SW 1271 (cell line): ENCODE data around the gene SOBP.
"Not testable (repeated sequence)": the region's sequence is repeated elsewhere in the genome, so short reads cannot be mapped to it uniquely, and the experiment has no call there.

Source experiments
- DNase-seq, 2 experiments: peaks; one replicate each; lab custom pipeline; 2025; lab: John Stamatoyannopoulos, UW

Gene SOBP, protein sequence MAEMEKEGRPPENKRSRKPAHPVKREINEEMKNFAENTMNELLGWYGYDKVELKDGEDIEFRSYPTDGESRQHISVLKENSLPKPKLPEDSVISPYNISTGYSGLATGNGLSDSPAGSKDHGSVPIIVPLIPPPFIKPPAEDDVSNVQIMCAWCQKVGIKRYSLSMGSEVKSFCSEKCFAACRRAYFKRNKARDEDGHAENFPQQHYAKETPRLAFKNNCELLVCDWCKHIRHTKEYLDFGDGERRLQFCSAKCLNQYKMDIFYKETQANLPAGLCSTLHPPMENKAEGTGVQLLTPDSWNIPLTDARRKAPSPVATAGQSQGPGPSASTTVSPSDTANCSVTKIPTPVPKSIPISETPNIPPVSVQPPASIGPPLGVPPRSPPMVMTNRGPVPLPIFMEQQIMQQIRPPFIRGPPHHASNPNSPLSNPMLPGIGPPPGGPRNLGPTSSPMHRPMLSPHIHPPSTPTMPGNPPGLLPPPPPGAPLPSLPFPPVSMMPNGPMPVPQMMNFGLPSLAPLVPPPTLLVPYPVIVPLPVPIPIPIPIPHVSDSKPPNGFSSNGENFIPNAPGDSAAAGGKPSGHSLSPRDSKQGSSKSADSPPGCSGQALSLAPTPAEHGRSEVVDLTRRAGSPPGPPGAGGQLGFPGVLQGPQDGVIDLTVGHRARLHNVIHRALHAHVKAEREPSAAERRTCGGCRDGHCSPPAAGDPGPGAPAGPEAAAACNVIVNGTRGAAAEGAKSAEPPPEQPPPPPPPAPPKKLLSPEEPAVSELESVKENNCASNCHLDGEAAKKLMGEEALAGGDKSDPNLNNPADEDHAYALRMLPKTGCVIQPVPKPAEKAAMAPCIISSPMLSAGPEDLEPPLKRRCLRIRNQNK

GRCh38 chr6:107489636-107490565 is at the start of gene SOBP:
SOBP (plus strand) TSS chr6:107490117; CDS start chr6:107490617, 500 bp downstream.
- DNase-seq: peak; percentile 34 to 58

DNA sequence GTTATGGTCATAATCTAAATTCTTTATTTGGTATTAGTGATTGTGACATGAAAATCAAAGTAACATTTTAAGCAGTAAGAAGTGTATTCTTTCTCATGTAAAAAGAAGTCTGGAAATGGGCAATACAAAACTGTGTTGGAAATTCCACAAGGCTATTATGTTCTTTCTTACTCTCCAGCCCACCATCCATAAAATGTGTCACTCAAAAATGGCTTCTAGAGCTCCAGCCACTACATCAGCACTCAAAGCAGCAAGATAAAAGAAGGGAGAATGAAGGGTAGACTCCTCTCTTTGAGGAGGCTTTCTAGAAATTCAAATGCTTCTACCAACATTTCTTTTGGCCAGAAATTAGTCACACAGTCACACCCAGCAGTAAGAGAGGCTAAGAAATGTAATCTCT is 49.0 kb upstream of the SOBP start:
- DNase-seq: no peak

DNA sequence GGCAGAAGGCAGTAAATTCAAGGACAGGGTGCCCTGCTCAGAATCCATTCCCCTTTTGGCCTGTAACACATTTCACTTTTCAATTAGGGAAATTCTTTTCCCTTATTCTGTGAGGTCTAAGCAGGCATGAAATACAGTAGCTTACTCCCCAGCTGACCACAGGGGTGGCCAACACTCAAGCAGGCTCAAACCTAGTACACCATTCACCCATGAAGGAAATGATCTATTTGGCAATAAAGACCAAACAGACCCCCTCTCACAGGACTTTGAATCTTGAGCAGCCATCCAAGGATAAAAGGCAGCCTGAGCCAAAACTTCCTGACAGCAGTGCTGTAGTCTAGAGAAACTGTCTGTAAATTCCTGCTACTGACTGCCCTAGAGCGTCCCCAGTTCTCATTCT is 48.2 kb upstream of the SOBP start:
- DNase-seq: no peak

GRCh38 chr6:107442938-107443607 is 46.8 kb upstream of the SOBP start:
- no peak for DNase-seq

- DNase-seq: no peak
Measured at GRCh38 chr6:107443608-107444267, 46.2 kb upstream of the SOBP start.

DNA sequence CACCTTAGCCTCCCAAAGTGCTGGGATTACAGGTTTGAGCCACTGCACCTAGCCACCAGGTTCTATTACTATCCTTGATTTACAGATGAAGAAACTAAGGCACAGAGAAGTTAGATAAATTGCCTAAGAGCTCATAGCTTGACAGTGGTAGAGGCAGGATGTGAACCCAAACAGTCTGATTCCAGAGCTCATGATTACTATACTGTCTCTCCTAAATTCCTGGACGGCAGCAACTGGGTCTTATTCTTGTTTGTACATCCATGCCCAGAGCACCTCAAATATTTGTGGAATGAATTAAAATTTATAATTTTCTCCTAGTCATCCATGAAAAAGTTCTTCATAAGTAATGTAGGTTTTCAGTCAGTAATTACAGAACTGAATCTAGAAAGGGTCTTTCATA is 45.6 kb upstream of the SOBP start:
- DNase-seq: no peak

- DNase-seq: no peak
Measured at GRCh38 chr6:107447663-107448216, 42.2 kb upstream of the SOBP start.

GRCh38 chr6:107448776-107449175 is 41.1 kb upstream of the SOBP start:
- DNase-seq: no peak

GRCh38 chr6:107458672-107459282 is 31.1 kb upstream of the SOBP start:
- DNase-seq: peak in 1 of 2 experiments; percentile 33

- peak; percentile 91 to 97 for DNase-seq
Measured at GRCh38 chr6:107459283-107460082, 30.4 kb upstream of the SOBP start, which contains the start of gene PDSS2. PDSS2 (minus strand) TSS chr6:107459564; CDS start chr6:107459285, 279 bp downstream.

- no peak for DNase-seq
Measured at GRCh38 chr6:107460083-107460631, 29.8 kb upstream of the SOBP start.

- no peak for DNase-seq
Measured at GRCh38 chr6:107466062-107466461, 23.9 kb upstream of the SOBP start.

DNA sequence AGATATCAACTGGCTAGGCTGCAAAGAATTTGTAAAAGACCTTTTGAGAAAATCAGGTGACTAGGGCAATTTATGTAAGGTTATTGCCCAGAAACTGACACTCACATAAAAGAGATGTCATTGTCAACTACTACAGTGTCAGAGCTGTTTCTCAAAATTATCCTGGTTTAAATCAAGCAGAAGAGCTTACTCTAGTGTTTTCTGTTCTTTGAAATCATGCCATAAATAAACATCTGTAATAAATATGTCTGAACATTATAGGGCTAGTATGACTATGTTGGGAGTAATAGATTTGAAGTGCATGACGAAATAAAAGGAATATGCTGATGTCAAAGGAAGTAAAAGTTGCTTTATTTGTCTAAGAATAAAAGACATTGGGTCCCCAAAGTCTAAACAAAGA is 19.6 kb upstream of the SOBP start:
- DNase-seq: no peak

- no peak for DNase-seq
Measured at GRCh38 chr6:107473660-107474059, 16.3 kb upstream of the SOBP start.

- DNase-seq: not testable (repeated sequence)
Measured at GRCh38 chr6:107475360-107475759, 14.6 kb upstream of the SOBP start.

DNA sequence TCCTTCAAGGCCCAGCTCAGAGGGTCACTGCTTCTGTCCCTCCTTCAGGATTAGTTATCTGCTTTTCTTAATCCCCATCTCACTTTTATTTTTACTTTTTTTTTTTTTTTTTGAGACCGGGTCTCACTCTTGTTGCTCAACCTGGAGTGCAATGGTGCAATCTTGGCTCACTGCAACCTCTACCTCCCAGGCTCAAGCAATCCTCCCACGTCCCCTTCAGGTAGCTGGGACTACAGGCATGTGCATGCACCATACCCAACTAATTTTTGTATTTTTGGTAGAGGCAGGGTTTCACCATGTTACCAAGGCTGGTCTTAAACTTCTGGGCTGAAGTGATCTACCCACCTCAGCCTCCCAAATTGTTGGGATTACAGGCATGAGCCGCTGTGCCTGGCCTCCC is 14.1 kb upstream of the SOBP start:
- not testable (repeated sequence) for DNase-seq

- no peak for DNase-seq
Measured at GRCh38 chr6:107479089-107479690, 10.7 kb upstream of the SOBP start.

GRCh38 chr6:107485157-107485556 is 4.8 kb upstream of the SOBP start:
- no peak for DNase-seq
